M059J (cell line): ENCODE data around the gene FSIP1. TPM values are rescaled to one million over a fixed set of nuclear protein-coding genes. Genes with fewer than 3 reads are reported as not detected.

Source experiments
- DNase-seq: peaks from one replicate; pipeline ENCODE4 v3.0.0-alpha.2; 2012; ENCODE audit warnings: low read depth
- total RNA-seq: library from RNA; depleted of rRNA; stranded (reverse); fragments of >200 nt; shearing (Covaris generic); gene quantifications from 2 replicates; pipeline ENCODE4 v1.2.3, GENCODE V29; 2014

FSIP1 gene
- total RNA-seq, 1 experiment from 2014 or later: 0.76 TPM

GRCh38 chr15:39594446-39595337 lies 187.9 kb downstream of the FSIP1 start:
- DNase-seq: peak; percentile 71

- peak; percentile 63 for DNase-seq
Measured at GRCh38 chr15:39593656-39594445, 188.8 kb downstream of the FSIP1 start.

GRCh38 chr15:39593071-39593655 lies 189.5 kb downstream of the FSIP1 start:
- DNase-seq: peak; percentile 69

GRCh38 chr15:39592500-39592899 lies 190.1 kb downstream of the FSIP1 start:
- DNase-seq: peak; percentile 82

- peak; percentile 69 for DNase-seq
Measured at GRCh38 chr15:39591896-39592315, 190.7 kb downstream of the FSIP1 start.

GRCh38 chr15:39591141-39591895 lies 191.3 kb downstream of the FSIP1 start:
- peak; percentile 71 for DNase-seq

GRCh38 chr15:39589815-39590644 lies 192.6 kb downstream of the FSIP1 start:
- peak; percentile 64 for DNase-seq

GRCh38 chr15:39589193-39589814 lies 193.3 kb downstream of the FSIP1 start:
- DNase-seq: peak; percentile 70

- peak; percentile 63 for DNase-seq
Measured at GRCh38 chr15:39588531-39589192, 194.0 kb downstream of the FSIP1 start.

GRCh38 chr15:39587731-39588530 lies 194.7 kb downstream of the FSIP1 start:
- DNase-seq: peak; percentile 75

GRCh38 chr15:39587096-39587721 lies 195.4 kb downstream of the FSIP1 start:
- peak; percentile 77 for DNase-seq

- DNase-seq: peak; percentile 82
Measured at GRCh38 chr15:39586387-39587095, 196.1 kb downstream of the FSIP1 start.

GRCh38 chr15:39585871-39586301 lies 196.8 kb downstream of the FSIP1 start:
- peak; percentile 68 for DNase-seq

- DNase-seq: peak; percentile 71
Measured at GRCh38 chr15:39585389-39585841, 197.2 kb downstream of the FSIP1 start.

GRCh38 chr15:39584662-39585388 lies 197.8 kb downstream of the FSIP1 start:
- peak; percentile 60 for DNase-seq

- no peak for DNase-seq
Measured at GRCh38 chr15:39584266-39584659, 198.4 kb downstream of the FSIP1 start.
